ENCODE data around the gene KCNH1. TPM values are rescaled to one million over a fixed set of nuclear protein-coding genes. Genes with fewer than 3 reads are reported as not detected.

Gene KCNH1
- total and polyA plus RNA-seq, 7 donors = 0.10 to 0.22 (median 0.17) TPM

Other genes with a start within 250 kb of the KCNH1 start
- gene RCOR3, start 125.2 kb upstream of the KCNH1 start, total RNA-seq = 10 to 100 TPM; 67.4 to 95.7 (median 72.0) TPM
- 10 to 100 TPM; 29.4 to 95.1 (median 62.6) TPM for gene RCOR3, start 125.2 kb upstream of the KCNH1 start, polyA plus RNA-seq
- gene TRAF5, start 192.7 kb upstream of the KCNH1 start, total RNA-seq = 1 to 10 TPM; 1.3 to 3.2 (median 1.8) TPM
- 1 to 10 TPM; 1.1 to 5.1 (median 1.3) TPM for gene TRAF5, start 192.7 kb upstream of the KCNH1 start, polyA plus RNA-seq

All from psoas muscle (tissue), 7 donors.